ENCODE results near the gene COMMD1. TPM values are rescaled to one million over a fixed set of nuclear protein-coding genes. Genes with fewer than 3 reads are reported as not detected.
"Not testable (repeated sequence)": the region's sequence is repeated elsewhere in the genome, so short reads cannot be mapped to it uniquely, and the experiment has no call there.

The COMMD1 gene
- total RNA-seq, 1 donor from 2014 or later, result 52.2 TPM

- DNase-seq, result no peak
These were observed 126.6 kb downstream of the COMMD1 start for GRCh38 chr2:62032096-62032495.

- DNase-seq, result no peak
These were observed 129.2 kb downstream of the COMMD1 start for GRCh38 chr2:62034715-62035114.

GRCh38 chr2:62036229-62036628 lies 130.8 kb downstream of the COMMD1 start:
- DNase-seq, result no peak

GRCh38 chr2:62036761-62037250 lies 131.3 kb downstream of the COMMD1 start:
- no peak for DNase-seq

- DNase-seq, result peak; percentile 2
These were observed 133.7 kb downstream of the COMMD1 start for GRCh38 chr2:62038975-62039771.

- no peak for DNase-seq
These were observed 135.5 kb downstream of the COMMD1 start for GRCh38 chr2:62040926-62041325.

- not testable (repeated sequence) for DNase-seq
These were observed 136.4 kb downstream of the COMMD1 start for GRCh38 chr2:62041701-62042385.

- DNase-seq, result no peak
These were observed 136.9 kb downstream of the COMMD1 start for GRCh38 chr2:62042400-62042799.

- no peak for DNase-seq
These were observed 137.5 kb downstream of the COMMD1 start for GRCh38 chr2:62042944-62043343.

GRCh38 chr2:62045017-62045543 lies 139.6 kb downstream of the COMMD1 start:
- no peak for DNase-seq

GRCh38 chr2:62046141-62046540 lies 140.7 kb downstream of the COMMD1 start:
- DNase-seq, result no peak

- DNase-seq, result no peak
These were observed 145.1 kb downstream of the COMMD1 start for GRCh38 chr2:62050456-62051045.

- DNase-seq, result no peak
These were observed 148.7 kb downstream of the COMMD1 start for GRCh38 chr2:62054029-62054791.

GRCh38 chr2:62054916-62055450 lies 149.5 kb downstream of the COMMD1 start:
- no peak for DNase-seq

GRCh38 chr2:62055724-62056336 lies 150.4 kb downstream of the COMMD1 start:
- DNase-seq, result peak; percentile 32

- no peak for DNase-seq
These were observed 150.9 kb downstream of the COMMD1 start for GRCh38 chr2:62056341-62056740.

GRCh38 chr2:62065243-62065642 lies 159.8 kb downstream of the COMMD1 start:
- DNase-seq, result no peak

GRCh38 chr2:62071126-62071598 lies 165.7 kb downstream of the COMMD1 start:
- peak; percentile 6 for DNase-seq

- no peak for DNase-seq
These were observed 166.5 kb downstream of the COMMD1 start for GRCh38 chr2:62071760-62072680.

GRCh38 chr2:62074233-62074632 lies 168.8 kb downstream of the COMMD1 start:
- DNase-seq, result no peak

Measured in dermis blood vessel endothelial cell (primary cell).